GM21526 (cell line): ENCODE data around the gene ACY1.

Source experiments
- ATAC-seq: cut with Tn5 transposase; IDR thresholded peaks from one replicate; pipeline ENCODE4 v1.9.1; 2021; ENCODE audit warnings: moderate library complexity; ENCODE audit not compliant: unreplicated experiment, low FRiP score

The ACY1 gene

GRCh38 chr3:52002748-52003147 is 19.4 kb downstream of the ACY1 start:
- ATAC-seq, result no peak

DNA sequence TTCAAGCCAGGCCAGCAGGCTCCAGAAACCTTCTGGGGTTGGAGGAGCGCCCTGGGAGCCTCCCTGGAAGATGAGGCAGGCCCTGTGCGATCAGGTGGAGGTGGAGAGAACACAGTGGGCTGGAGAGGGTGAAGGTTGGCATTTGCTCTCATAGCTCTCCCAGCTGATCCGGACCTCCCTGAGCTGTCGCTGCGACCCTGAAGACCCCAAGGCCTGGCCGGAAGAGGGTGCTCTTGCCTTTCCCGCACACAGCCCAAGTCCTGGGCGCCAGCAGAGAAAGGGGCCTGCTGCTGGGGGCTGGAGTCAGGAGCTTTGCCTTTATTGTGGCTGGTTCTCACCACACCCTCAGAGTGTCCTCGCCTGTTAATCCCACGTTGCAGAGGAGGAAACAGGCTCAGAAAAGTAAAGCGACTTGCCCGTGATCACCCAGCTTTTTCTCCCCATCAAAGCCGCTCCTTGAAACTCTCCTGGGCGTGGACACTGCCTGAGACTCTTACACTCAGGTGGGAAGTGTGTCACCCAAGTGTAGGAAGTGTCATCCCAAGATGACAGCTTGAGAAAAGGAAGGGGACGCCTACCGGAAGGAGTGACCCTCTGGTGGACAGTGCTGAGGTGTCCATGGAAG is 20.9 kb downstream of the ACY1 start:
- no peak for ATAC-seq

DNA sequence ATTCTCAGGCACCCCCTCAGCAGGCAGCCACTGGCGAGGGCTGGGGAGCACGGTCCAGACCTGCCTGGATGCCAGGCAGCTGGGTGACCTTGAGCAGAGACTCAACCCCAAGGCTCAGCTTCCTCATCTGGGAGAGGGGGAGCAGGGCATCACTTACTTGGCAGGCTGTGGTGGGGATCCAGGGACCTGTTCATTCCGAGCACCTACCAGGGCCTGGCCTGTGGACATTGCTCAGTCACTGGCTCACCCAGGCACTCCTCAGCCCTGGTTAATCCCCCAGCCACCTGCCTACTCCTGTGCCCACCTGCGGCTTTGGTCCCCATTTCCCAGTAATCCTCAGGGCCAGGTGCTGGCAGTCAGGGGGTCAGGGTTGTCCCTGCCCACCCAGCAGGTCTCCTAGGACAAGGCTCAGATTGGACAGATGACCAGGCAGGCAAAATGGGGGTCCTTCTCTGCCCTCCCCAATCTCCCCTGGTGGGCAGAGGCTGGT is 21.6 kb downstream of the ACY1 start:
- no peak for ATAC-seq

GRCh38 chr3:52005571-52005986 is 22.2 kb downstream of the ACY1 start:
- no peak for ATAC-seq

- ATAC-seq, result no peak
These were observed 22.9 kb downstream of the ACY1 start for GRCh38 chr3:52006017-52006819.

- no peak for ATAC-seq
These were observed 23.4 kb downstream of the ACY1 start for GRCh38 chr3:52006820-52007133.

GRCh38 chr3:52007291-52007690 is 24.0 kb downstream of the ACY1 start:
- ATAC-seq, result no peak

DNA sequence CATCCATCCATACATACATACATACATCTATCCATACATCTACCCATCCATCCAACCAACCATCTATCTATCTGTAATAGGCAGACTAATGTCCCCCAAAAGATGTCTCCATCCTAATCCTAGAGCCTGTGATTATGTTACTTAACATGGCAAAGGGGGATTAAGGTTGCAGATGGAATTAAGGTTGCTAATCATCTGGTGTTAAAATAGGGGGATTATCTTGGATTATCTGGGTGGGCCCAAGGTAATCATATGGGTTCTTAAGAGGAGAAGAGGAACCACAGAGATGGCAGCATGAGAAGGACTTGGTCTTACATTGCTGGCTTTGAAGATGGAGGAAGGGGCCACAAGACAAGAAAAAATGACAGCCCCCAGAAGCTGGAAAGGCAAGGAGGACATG is 27.1 kb downstream of the ACY1 start:
- ATAC-seq, result no peak

GRCh38 chr3:52012699-52013098 is 29.4 kb downstream of the ACY1 start:
- ATAC-seq, result no peak

DNA sequence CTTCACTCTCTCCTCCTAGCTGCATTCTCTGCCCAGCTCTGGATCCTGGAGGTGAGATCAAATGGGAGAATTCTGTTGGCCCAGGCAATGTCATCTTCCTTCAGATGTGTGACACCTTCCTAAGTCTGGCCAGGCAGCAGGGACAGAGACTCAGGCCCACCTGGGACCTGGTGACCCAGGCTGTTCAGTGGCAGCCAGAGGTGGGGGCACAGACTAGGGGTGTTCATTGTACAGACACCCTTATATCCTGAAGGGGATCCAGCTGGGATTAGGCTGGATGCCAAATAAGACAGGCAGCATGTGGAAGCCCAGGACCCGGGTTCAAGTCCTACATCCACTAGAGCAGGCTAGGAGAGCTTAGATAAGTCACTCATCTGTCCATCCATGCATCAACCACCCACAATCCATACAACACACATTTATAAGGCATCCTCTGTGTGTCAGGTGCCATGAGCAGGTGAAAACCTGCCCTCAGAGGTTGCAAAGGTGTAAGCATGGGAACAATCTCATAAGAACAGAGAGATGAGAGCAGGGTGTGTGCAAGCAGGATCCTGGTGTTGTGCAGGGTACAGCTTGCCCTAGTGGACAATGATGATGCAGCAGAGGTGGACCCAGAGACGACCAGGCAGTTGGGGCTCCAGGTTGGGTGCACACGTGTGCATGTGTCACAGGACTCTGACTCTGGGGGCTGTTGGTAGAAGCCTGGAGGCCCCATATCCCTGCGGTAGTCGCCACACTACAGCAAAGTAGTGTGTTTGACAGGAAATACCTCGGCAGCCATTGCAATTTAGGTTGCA is 30.7 kb downstream of the ACY1 start:
- no peak for ATAC-seq

DNA sequence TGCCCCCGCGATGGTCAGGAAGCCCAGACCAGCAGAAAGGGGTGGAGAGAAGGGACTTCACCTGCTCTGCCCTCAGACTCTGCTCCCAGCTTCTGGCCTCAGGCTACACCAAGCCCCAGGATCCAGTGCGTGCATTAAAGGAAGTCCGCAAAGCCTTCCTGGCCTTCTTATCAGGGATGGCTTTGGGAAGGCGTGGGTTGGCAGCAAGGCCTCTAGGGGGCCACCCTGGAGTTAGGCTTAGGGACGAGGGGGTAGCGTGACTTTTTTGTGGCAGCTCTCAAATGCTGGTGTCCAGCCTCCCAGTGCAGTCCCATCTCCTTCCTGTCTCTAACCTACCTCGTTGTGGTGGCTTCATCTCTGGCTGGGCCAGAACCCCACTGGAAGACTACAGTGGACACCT is 31.3 kb downstream of the ACY1 start:
- no peak for ATAC-seq

GRCh38 chr3:52015438-52016228 is 32.3 kb downstream of the ACY1 start:
- no peak for ATAC-seq

- ATAC-seq, result no peak
These were observed 34.3 kb downstream of the ACY1 start for GRCh38 chr3:52017586-52017985.

DNA sequence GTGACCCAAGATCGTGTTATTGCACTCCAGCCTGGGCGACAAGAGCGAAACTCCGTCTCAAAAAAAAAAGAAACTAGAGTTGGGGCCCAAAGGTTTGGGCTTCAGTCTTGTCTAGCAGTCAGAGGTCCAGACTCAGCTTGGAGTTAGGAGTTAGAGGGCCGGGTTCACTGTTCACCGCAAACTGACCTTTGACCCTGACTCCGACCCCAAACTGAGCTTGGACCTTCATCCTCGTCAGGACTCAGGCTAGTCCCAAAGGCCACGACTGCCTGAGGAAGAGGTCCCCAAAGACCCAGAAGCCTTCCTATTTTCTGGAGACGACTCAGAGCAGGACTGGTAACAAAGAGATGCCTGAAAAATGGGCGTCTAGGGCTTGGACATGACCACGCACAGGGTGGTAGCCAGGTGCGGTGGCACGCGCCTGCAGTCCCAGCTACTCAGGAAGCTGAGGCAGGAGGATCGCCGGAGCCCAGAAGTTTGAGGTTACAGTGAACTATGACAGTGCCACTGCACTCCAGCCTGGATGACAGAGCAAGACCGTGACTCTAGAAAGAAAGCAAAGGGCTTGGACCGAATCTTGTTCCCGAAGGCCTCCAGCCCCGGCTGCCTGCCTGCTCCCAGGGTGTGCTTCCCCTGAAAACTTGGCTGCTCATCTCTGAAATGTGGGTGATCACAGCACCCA is 35.1 kb downstream of the ACY1 start:
- no peak for ATAC-seq

DNA sequence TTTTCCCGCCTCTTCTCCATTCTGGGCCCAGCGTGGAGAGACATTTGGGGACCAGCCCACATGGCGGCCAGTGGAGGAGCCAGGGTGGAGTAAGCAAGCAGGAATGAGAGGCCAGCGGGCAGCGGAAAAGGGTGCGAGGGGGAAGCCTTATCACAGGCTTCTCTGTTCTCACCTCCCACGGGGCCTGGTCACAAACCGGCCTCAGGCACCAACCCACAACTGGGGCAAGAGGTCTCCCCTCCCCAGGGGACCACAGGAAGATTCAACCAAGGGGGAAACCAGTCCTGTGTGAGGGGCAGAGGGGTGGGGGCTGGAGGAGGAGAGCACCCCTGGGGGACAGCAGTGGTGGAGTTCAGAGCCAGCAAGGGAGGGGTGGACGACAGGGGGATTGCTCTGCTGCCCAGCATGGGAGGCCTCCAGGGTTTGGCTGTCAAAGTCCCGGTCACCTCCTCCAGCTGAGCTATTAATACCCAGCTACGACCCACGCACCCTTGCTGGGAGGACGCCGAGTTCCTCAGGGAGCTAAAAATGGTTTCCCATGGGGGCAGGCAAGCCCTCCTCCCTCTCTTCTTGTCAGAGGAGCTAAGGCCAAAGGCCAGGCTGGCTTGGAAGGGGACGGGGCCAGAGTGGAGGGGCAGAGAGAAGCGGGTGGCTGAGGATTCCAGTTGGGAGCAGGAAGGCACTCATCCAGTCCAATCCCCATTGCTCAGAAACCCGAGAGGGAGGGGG is 36.2 kb downstream of the ACY1 start:
- ATAC-seq, result no peak

DNA sequence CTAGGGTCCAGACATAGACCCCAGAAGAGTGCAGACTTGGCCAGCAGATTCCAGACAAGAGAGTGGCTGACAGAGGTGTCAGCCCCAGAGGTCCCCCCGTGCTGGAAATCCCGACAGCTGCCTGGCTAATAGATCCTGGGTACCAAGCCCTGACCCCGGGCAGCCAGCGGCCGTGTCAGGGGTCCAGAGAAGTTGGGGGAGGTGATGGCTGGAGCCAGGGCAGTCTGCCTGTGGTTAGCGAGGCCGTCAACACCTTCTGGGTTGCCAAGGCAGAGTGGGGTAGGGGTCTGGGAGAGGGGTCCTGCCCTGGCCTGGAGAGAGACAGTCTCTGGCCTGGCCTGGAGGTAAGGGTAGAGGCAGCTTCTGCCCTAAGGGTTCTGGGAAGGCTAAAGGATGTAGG is 37.5 kb downstream of the ACY1 start:
- ATAC-seq, result no peak

DNA sequence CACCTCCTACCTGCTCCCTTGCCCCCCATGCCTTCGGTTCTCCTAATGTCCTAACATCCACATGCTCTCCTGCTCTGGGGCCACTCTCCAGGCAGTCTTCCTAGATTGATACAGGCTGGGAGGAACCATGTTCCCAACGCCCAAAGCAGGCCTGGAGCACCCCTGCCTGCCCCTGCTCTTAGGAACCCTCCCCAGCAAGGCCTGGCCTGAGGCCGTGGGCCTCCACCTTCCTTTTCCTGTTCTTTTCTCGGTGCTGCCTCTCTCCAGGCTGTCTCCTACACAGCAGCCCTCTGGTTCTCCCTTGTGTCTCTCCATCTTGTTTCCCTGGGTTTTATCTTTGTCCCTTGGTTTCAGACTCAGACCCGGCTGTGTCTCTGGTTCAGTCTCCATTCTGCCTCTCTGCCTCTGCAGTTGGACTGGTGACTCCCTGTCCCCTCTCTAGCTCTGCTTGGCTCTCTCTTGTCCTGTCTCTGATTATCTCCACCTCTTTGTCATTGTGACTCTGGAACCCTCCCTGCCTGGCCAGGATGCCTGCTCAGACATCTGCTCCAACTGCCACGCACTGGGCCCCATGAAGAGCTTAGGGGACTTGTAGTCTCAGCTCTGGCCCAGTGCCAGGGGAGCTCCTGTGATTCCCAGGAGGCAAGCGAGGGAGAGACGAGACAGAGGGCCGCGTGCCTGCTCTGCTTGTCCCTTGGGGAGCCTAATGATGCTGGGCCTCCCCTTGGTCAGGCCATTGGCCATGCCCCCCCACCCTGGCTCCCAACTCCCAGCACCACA is 38.3 kb downstream of the ACY1 start:
- ATAC-seq, result no peak

GRCh38 chr3:52022323-52023100 is 39.2 kb downstream of the ACY1 start:
- no peak for ATAC-seq
